Cardiac muscle cell (in vitro differentiated cells and primary cell): ENCODE data around the gene LILRB5. TPM values are rescaled to one million over a fixed set of nuclear protein-coding genes. Genes with fewer than 3 reads are reported as not detected.
"Not testable (repeated sequence)": the region's sequence is repeated elsewhere in the genome, so short reads cannot be mapped to it uniquely, and the experiment has no call there.

ENCODE experiments used
- DNase-seq, 2 donors: peaks; one replicate each; pipeline versions ENCODE4 v3.0.0 to v3.0.0-alpha.2; 2010 to 2017; ENCODE audit warnings: low read depth in 1 of 2, low spot score in 1 of 2
- H3K27ac ChIP-seq: fragments of 200-600 bp; sonication (generic); 2 replicates; pipeline ENCODE4 v1.5.1; 2016
- H3K27me3 ChIP-seq: fragments of 200-600 bp; sonication (generic); 2 replicates; pipeline ENCODE4 v1.6.0; 2016; ENCODE audit warnings: control low read depth
- H3K36me3 ChIP-seq: fragments of 200-600 bp; sonication (generic); 2 replicates; pipeline ENCODE4 v1.5.1; 2016; ENCODE audit warnings: control low read depth
- H3K4me1 ChIP-seq: fragments of 200-600 bp; sonication (generic); 2 replicates; pipeline ENCODE4 v1.8.1; 2017; ENCODE audit warnings: low read depth, mild to moderate bottlenecking, mixed run types
- H3K4me3 ChIP-seq: fragments of 200-600 bp; sonication (generic); 2 replicates; pipeline ENCODE4 v1.5.1; 2016; ENCODE audit warnings: mild to moderate bottlenecking
- H3K9me3 ChIP-seq: fragments of 200-600 bp; sonication (generic); 2 replicates; pipeline ENCODE4 v1.5.1; 2017; ENCODE audit warnings: low read depth, mild to moderate bottlenecking, control low read depth
- polyA plus RNA-seq: library from polyadenylated mRNA; unstranded; fragments of >200 nt; fragmentation: Nextera tagmentation; extraction: Ambion mirVana; gene quantifications from 2 replicates; pipeline ENCODE4 v1.2.1, GENCODE V29; 2016
- total RNA-seq: library from RNA; depleted of rRNA; stranded (reverse); fragments of >200 nt; gene quantifications from 2 replicates; pipeline ENCODE4 v1.2.3, GENCODE V29; 2016
- TF ChIP-seq, protein P1 (sequence below): IDR thresholded peaks from 2 replicates; pipeline ENCODE4 v1.5.1; 2012; ENCODE audit warnings: low read depth, mild to moderate bottlenecking, low read length

LILRB5 gene
- total and polyA plus RNA-seq, 2 experiments from 2014 or later = not detected

- H3K4me3 ChIP-seq = no peak overlapping the region
These were observed 25.8 kb upstream of the LILRB5 start for GRCh38 chr19:54282686-54283470.

GRCh38 chr19:54281729-54282075 is 24.6 kb upstream of the LILRB5 start:
- H3K36me3 ChIP-seq, H3K27ac ChIP-seq, H3K4me3 ChIP-seq, H3K4me1 ChIP-seq, H3K9me3 ChIP-seq, DNase-seq: not testable (repeated sequence)
- peaks cover 13% of the 10 kb centered on the region for H3K27me3 ChIP-seq

More at GRCh38 chr19:54282686-54283470, 25.8 kb upstream of the LILRB5 start:
- DNase-seq = no peak
- TF ChIP-seq, protein P1, sequence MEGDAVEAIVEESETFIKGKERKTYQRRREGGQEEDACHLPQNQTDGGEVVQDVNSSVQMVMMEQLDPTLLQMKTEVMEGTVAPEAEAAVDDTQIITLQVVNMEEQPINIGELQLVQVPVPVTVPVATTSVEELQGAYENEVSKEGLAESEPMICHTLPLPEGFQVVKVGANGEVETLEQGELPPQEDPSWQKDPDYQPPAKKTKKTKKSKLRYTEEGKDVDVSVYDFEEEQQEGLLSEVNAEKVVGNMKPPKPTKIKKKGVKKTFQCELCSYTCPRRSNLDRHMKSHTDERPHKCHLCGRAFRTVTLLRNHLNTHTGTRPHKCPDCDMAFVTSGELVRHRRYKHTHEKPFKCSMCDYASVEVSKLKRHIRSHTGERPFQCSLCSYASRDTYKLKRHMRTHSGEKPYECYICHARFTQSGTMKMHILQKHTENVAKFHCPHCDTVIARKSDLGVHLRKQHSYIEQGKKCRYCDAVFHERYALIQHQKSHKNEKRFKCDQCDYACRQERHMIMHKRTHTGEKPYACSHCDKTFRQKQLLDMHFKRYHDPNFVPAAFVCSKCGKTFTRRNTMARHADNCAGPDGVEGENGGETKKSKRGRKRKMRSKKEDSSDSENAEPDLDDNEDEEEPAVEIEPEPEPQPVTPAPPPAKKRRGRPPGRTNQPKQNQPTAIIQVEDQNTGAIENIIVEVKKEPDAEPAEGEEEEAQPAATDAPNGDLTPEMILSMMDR = no peak
- Histone ChIP-seq H3K27ac (no peak overlapping the region), H3K4me1 (no peaks in the 10 kb centered on the region), H3K36me3 (no peaks in the 10 kb centered on the region), H3K9me3 (no peaks in the 10 kb centered on the region), H3K27me3 (peaks cover 13% of the 10 kb centered on the region)

DNA sequence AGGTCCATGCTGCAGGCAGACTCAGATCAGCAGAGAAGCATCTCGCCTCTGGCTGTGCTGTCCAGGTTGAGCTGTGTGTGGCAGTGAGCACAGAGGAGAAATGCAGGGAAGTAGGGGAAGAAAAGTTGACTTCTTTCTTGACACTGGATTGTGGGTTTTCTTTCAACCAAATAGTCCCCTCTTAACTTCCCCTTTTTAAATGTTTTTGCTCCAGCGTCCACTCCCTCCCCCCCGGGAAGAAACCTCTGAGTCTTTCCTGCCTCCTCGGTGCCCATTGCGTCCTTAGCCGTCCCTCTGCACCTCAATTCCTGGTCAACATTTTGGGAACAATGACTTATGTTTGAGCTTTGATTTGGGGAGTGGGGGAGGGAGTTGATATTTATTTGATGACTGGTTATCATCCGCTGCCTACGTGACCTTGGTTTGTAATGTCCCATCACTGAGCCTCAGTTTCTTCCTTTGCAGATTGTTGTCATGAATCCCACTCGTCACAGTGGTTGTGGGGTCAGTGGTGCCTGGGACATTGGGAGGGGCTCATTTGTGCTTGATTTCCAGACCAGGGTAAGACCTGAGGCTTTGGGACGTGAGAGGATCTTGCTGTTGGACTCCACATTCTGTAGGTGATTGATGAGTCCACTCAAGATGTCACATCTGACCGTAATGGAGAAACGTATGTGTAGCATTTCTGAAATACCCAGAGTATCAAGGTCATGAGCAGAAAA is 24.1 kb upstream of the LILRB5 start, which contains the start of gene LILRB2:
Gene LILRB2, minus strand, starts transcription at position 104 of the 722 bp plus-strand sequence. CDS start 614 bp downstream, outside the sequence.
- Histone ChIP-seq H3K27me3 (peaks cover 13% of the 10 kb centered on the region), H3K9me3 (no peaks in the 10 kb centered on the region), H3K27ac (no peak within 1 kb of the TSS), H3K36me3 (no peaks in the 10 kb centered on the region), H3K4me1 (no peaks in the 10 kb centered on the region), H3K4me3 (no peak within 1 kb of the TSS)
- no peak for DNase-seq
- TF ChIP-seq, protein P1 = no peak

GRCh38 chr19:54280441-54280840 is 23.4 kb upstream of the LILRB5 start:
- DNase-seq, H3K4me1 ChIP-seq, H3K27ac ChIP-seq, H3K4me3 ChIP-seq, H3K36me3 ChIP-seq, H3K9me3 ChIP-seq: not testable (repeated sequence)
- H3K27me3 ChIP-seq = peaks cover 13% of the 10 kb centered on the region

GRCh38 chr19:54280025-54280424 is 23.0 kb upstream of the LILRB5 start:
- H3K36me3 ChIP-seq, DNase-seq, H3K9me3 ChIP-seq, H3K4me3 ChIP-seq, H3K4me1 ChIP-seq, H3K27ac ChIP-seq: not testable (repeated sequence)
- peaks cover 13% of the 10 kb centered on the region for H3K27me3 ChIP-seq

GRCh38 chr19:54279406-54279962 is 22.4 kb upstream of the LILRB5 start:
- H3K9me3 ChIP-seq = no peaks in the 10 kb centered on the region
- TF ChIP-seq, protein P1 = no peak

GRCh38 chr19:54278571-54279195 is 21.6 kb upstream of the LILRB5 start:
- not testable (repeated sequence) for H3K36me3 ChIP-seq, H3K4me1 ChIP-seq, H3K27ac ChIP-seq, H3K4me3 ChIP-seq, DNase-seq, H3K9me3 ChIP-seq
- peaks cover 13% of the 10 kb centered on the region for H3K27me3 ChIP-seq

More at GRCh38 chr19:54279406-54279962, 22.4 kb upstream of the LILRB5 start:
- Histone ChIP-seq H3K4me3 (no peak overlapping the region), H3K27ac (no peak overlapping the region), H3K36me3 (no peaks in the 10 kb centered on the region), H3K4me1 (no peaks in the 10 kb centered on the region), H3K27me3 (peaks cover 13% of the 10 kb centered on the region)
- DNase-seq = no peak

DNA sequence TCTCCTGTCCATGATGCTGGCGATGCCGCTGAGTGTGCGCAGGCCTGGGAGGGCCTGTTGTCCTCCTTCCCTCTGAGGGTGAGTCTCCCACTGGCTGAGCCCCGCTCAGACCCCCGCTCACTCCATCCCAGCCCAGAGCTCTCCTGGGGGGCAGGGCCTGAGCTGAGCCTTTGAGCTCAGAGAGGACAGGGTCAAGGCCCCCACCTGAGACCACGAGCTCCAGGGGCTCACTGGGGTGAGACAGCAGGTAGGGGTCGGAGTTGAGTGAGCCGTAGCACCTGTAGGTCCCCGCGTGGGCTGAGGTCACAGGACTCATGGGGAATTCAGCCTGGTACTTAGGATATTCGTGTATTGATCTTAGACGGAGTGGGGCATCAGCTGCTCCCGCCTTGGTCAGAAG is 21.0 kb upstream of the LILRB5 start:
- H3K27me3 ChIP-seq = peaks cover 17% of the 10 kb centered on the region
- H3K4me1 ChIP-seq, H3K9me3 ChIP-seq, H3K36me3 ChIP-seq, H3K4me3 ChIP-seq, DNase-seq, H3K27ac ChIP-seq: not testable (repeated sequence)

- DNase-seq, H3K27ac ChIP-seq: not testable (repeated sequence)
These were observed 20.1 kb upstream of the LILRB5 start for GRCh38 chr19:54277111-54277615.

More at GRCh38 chr19:54277111-54277615, 20.1 kb upstream of the LILRB5 start:
- H3K27me3 ChIP-seq = peaks cover 16% of the 10 kb centered on the region
- not testable (repeated sequence) for H3K4me1 ChIP-seq, H3K4me3 ChIP-seq, H3K36me3 ChIP-seq, H3K9me3 ChIP-seq
